Ramos (cell line): ENCODE data around the gene PKD1L1.

ENCODE experiments used
- in situ Hi-C: fragments of 300-500 bp; cut with MboI; formaldehyde crosslinking; loops from one replicate; pipeline ENCODE4 v1.14.3; 2022; ENCODE audit warnings: low sequenced_read_pairs; ENCODE audit not compliant: unreplicated experiment

The PKD1L1 gene

DNA sequence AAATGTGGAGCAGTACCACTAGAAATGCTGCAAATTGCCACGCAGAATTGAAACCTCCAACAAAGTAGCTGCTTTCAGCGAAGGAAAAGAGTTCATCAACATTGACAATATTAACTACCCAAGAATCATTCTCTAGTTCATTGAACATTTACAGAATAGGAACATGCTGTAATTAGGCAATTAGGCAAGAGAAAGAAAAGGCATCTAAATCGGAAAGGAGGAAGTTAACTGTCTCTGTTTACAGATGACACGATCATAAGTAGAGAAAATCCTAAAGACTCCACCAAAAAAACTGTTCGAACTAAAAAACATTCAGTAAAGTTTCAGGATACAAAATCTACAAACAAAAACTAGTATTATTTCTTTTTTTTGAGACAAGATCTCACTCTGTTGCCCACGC, 8.9 kb upstream of the PKD1L1 start:
- in situ Hi-C loops, result no loop called here

GRCh38 chr7:47956220-47956619, 8.0 kb upstream of the PKD1L1 start:
- in situ Hi-C loops, result no loop called here

DNA sequence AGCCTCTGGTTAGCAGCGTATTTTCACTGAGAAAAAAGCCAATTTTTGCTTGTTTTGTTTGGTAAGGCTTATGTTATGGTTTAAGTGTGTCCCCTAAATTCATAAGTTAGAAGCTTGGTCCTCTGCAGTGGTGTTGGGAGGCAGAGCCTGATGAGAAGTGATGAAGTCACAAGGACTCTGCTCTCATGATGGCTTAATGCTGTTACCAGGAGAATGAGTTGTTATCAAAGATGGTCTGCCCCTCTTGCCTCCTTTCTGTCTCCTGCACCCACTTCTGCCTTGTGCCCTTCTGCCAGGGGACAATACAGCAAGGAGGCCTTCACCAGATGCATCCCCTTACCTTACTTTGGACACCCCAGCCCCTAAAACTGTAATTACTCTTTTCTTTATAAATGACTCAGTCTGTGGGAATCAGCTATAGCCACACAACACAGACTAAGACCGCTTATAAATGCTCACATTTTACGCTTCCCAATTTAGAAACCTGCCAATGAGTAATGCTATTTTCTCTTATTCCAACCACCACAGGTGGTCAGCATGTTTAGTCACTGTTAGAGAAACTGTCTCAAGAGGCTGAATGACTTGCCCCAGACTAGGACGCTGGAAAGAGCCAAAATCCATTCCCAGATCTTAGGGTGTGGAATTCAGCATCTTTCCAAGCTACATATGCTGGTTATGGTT, 6.1 kb upstream of the PKD1L1 start:
- in situ Hi-C loops, result no loop called here

DNA sequence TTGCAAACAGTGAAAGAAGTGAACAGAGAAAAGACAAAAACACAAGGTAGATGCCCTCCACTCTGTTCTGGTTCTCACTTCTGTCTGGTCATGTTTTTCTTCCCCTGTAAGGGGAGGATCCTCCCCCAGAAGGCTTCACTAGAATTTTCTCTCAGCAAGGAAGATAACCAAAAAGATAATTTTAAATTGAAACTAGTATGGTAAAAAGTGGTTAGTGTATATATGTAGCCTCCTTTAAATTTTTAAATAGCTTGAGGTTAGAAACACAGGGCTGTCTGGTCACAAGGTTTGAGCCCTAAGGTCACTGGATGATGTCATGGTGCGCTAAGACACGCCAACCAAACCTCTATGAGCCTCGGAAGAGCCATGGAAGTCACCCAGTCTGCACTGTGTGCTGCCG, 5.6 kb upstream of the PKD1L1 start:
- in situ Hi-C loops, result no loop called here

GRCh38 chr7:47952224-47952623, 4.0 kb upstream of the PKD1L1 start:
- in situ Hi-C loops, result no loop called here

DNA sequence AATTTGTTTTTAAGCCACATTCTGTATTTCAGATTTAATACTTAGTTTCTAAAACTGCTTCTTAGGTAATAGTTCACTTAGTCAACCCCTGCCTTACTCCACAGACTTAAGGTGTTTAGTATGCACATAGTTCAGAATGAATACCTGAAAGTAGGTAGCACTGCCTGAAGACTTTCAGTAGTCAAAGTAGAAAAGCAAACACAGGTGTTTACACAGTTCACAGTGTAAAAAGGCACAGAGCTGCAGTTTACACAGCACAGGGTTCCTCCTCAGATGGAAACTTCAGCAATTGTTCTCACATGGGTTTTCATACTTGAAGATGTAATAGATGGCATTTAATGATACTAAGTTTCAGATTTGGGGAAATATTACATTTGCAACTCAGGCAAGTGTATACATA, 3.1 kb upstream of the PKD1L1 start:
- in situ Hi-C loops, result no loop called here

- in situ Hi-C loops, result no loop called here
These were observed 2.4 kb upstream of the PKD1L1 start for GRCh38 chr7:47950714-47951113.

GRCh38 chr7:47949703-47950102, 1.4 kb upstream of the PKD1L1 start:
- in situ Hi-C loops, result no loop called here

GRCh38 chr7:47947355-47947749, 914 bp downstream of the PKD1L1 start:
- in situ Hi-C loops, result no loop called here

DNA sequence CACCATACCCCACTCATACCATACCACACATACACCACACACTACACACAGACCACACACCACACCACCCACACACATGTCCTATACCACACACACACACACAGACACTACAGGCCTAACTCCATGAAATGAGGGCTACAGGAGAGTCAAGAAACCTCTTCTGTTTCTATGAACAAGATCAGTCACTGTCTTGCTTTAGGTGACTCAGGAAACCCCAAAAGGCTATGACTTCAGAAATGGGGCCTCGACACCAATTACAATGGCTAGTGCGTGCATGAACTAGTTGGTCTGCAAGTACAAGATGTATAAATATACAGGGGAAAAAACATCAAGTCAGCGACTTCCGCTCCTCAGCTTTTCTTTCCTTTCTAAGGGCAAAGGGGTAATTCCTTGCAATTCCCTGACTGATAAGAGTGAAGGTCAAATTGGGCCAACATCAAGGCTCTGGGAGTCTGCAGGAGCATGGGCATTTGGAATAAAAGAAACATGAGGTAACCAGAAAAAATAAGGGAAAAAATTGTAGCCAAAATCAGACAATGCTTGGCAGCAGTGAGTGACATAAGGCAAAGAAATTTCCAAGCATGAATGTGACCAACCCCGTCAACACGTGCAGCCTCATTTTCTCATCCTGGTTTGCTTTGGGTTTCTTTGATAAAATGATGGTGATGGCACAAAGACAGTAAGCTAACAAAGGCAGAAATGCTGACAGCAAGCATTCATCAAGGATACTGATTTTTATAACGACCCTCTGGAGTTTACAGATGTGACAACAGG, 1.5 kb downstream of the PKD1L1 start:
- in situ Hi-C loops, result no loop called here

DNA sequence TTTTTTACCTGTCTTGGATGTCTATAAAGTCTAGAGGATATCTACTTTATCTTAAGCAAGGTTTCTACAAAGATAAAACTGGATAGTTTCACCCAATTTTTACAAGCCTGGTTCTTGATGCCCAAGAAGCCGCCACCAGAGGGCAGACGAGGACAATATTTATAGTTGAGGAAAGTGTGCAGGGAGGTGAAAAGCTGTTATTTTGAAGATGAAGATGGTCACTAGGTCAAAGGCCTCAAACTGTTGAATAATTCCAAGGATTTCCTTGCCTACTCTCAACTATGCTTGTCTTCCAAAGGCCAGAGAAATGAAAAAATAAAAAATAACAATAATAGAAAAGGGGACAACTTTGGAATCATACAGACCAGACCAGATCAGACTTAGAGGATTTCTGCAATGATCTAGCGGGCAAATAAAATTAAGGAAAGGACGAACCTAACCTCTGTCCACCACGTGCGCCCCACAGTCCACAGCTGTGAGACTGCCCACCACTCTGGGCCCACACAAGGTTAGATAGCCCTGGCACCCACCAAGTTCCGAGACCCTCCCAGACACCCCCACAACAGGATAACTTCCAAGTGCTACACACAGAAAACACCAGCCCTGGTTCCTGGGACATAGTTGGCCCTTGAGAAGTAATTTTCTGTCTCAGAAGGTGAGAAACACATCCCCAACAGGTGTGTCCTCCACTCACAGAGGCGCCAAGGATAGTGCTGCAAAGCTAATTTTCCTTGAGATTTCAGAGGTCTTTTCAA, 2.8 kb downstream of the PKD1L1 start:
- in situ Hi-C loops, result no loop called here

DNA sequence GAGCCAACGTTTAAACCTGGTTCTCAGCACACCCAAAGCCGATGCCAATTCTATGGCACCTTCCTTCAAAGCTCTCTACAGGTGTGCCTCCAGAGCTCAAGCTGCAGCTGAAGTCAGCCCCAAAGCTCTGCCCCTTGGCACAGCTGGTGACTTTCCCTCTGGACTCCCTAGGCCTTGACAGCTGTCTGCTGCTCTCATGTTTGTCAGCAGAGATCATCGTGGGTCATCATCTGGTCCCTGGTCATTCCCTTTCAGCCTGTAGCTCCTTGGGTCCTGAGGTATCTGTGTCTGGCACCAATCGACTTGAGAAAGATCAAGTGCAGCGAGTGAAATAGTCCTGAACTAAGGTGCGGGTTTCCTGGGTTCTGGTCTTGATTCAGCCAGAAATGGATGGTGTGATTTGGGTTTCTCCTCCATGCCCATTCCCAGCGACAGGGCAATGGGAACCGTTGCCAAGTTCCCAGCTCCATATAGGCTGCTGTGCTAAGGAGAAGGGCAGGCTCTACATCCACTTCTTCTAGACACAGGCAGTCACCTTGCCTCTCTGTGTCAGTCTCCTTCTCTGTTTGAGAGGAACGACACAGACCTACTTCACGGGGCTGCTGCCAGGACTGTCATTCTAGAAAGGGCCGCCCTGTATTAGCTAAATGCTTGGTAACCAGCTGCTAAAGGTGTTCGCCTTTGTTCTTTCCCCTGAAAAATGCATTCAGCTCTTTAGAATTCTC, 3.6 kb downstream of the PKD1L1 start:
- in situ Hi-C loops, result loop anchor here (5.0 kb wide), 1 partner anchor 168 kb away; no protein-coding TSS in a partner anchor

- in situ Hi-C loops, result loop anchor here (5.0 kb wide), 1 partner anchor 168 kb away; no protein-coding TSS in a partner anchor
These were observed 4.4 kb downstream of the PKD1L1 start for GRCh38 chr7:47943676-47944474.

DNA sequence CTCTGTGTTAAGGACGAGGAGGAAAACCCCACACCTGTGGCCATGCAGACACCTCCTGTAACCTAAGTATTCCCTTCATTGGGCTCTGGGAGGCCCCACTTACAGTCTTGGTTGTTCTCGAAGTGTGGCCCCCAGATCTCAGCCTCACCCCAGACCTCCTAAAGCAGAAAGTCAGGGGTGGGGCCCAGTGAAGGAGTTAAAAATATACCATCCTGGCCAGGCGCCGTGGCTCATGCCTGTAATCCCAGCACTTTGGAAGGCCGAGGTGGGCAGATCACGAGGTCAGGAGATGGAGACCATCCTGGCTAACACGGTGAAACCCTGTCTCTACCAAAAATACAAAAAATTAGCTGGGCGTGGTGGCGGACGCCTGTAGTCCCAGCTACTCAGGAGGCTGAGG, 5.6 kb downstream of the PKD1L1 start:
- in situ Hi-C loops, result loop anchor here (5.0 kb wide), 1 partner anchor 170 kb away; no protein-coding TSS in a partner anchor

DNA sequence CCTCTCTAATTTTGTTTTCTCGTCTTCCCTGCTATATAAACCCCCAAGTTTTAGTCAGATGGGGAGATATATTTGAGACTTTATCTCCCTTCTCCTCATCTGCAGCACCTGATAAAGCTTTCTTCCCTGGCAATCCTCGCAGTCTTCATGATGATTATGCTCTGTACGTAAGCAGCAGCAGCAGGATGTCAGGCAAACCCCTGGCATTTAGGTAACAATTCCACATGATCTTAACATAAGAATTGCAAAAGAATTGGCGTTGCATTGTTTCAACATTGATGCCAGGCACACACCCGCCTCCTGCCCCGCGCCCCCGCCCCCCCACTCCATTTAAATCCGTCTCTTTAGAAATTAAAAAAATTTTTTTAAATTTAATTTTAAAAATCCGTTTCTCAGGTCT, 6.1 kb downstream of the PKD1L1 start:
- in situ Hi-C loops, result loop anchor here (5.0 kb wide), 1 partner anchor 170 kb away; no protein-coding TSS in a partner anchor

DNA sequence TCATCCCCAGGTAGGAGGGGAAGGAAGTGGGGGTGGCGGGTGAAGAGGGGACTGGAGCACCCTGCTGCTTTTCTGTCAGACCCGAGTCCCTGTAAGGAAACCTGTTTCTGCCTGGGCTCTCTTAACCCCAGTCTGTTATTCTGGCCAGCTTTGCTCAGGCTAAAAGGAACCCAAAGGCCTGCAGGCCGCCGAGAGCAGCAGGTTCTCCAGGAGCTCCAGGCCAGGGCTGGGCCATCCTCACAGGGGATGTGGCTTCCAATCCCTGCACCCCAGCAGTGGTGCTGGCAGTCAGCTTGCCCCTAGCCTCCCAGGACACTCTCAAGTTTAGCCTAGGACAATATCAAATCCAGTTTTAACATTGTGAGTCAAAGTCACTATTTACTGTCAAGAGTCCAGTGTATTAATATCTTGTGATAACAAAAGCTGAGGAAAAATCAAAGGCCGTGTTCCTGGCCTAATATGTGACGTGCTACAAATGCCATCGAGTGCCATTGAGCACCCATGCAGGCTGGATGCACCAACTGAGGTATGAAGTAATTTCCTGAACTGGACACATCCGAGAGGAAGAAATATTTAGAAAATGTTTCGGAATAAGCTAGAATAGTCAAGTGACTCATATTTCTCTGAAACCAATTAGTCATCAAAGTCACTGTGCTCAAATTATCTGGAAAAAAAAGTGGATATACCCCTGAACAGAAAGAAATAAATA, 7.0 kb downstream of the PKD1L1 start:
- in situ Hi-C loops, result loop anchor here (5.0 kb wide), 1 partner anchor 171 kb away; no protein-coding TSS in a partner anchor

DNA sequence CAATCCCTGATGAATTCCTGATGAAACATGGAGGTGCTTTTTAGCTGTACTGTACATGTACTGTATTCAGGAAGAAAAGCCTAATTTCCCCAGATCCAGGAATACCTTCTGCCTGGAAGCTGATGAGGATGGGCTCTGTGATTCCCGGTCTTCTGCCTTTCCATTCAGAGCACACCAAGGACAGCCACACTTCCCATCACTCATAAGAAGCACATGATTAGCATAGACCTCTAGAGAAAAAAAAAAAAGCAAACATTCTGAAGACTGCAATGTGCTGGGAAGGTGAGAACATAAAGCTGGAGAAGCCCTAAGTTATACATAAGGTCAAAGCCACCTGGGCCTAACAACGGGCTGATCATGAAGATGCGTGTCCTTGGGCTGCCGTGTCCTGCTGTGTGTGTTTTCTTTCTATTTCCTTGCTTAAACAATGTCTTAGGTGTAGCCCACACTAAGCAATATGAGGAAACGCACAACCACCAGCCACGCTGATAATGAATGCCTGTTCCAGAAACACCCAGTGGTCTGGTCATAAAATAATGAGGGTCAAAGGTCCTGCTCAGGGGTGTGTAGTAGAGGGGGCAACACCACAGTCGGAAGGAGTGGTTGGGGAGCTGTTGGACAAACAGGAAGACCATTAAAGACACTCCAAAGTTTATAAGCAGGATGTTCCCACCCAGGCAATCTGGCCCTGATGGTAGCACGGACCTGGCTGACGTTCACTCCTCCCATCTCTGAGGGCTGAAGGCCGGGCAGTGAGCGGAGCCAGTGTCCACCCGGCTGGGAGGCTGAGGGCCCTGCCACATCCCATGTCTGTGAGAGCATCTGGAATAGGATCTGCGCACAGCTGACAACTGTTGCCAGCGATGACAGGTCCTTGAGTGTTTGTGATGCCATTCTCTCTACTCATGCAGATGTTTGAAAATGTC, 7.9 kb downstream of the PKD1L1 start:
- in situ Hi-C loops, result loop anchor here (5.0 kb wide), 1 partner anchor 172 kb away; no protein-coding TSS in a partner anchor
